ENCODE measurements around the gene DUSP9. TPM values are rescaled to one million over a fixed set of nuclear protein-coding genes. Genes with fewer than 3 reads are reported as not detected.

Gene DUSP9
- total and polyA plus RNA-seq, 2 experiments from 2014 or later, result 75.5 to 86.2 TPM

- no peaks in the 10 kb centered on the region for H3K9me2 ChIP-seq (replicated peaks; ENCODE audit: insufficient read depth)
- no peaks in the 10 kb centered on the region for H3K4me1 ChIP-seq (ENCODE audit: insufficient read depth)
- H3K36me3 ChIP-seq (replicated peaks; ENCODE audit: insufficient read depth, low read depth), result no peaks in the 10 kb centered on the region
- 83% methylated on average over 2 of the region's 2 CpGs for WGBS (ENCODE audit: low lambda C conversion rate, missing lambda C conversion rate)
- no peaks in the 10 kb centered on the region for H4K20me1 ChIP-seq (ENCODE audit: insufficient read depth, poor library complexity, severe bottlenecking)
- H3K27ac ChIP-seq, result no peak overlapping the region
- no peak overlapping the region for H3K4me3 ChIP-seq
- DNase-seq (ENCODE audit: low spot score), result no peak
- no peaks in the 10 kb centered on the region for H3K9me3 ChIP-seq (ENCODE audit: low read depth)
- no peak overlapping the region for H2AFZ ChIP-seq
- no peaks in the 10 kb centered on the region for H3K79me2 ChIP-seq
- H3K27me3 ChIP-seq, result no peaks in the 10 kb centered on the region
- no peak overlapping the region for H3K4me2 ChIP-seq
- no peak for TF ChIP-seq EZH2phosphoT487 (IDR thresholded peaks at IDR 0.05; ENCODE audit: low read depth, severe bottlenecking, unreplicated experiment)
- TF ChIP-seq CTCF (IDR thresholded peaks at IDR 0.05; ENCODE audit: poor library complexity), result no peak
- no peak for TF ChIP-seq EZH2 (IDR thresholded peaks at IDR 0.05; ENCODE audit: borderline replicate concordance)
Observed at GRCh38 chrX:153608376-153608775, 38.6 kb upstream of the DUSP9 start.

GRCh38 chrX:153608806-153609205 lies 38.2 kb upstream of the DUSP9 start:
- 55% methylated on average over 4 of the region's 4 CpGs for WGBS (ENCODE audit: low lambda C conversion rate, missing lambda C conversion rate)
- no peak for TF ChIP-seq EZH2phosphoT487 (IDR thresholded peaks at IDR 0.05; ENCODE audit: low read depth, severe bottlenecking, unreplicated experiment)
- TF ChIP-seq CTCF (IDR thresholded peaks at IDR 0.05; ENCODE audit: poor library complexity), result no peak
- TF ChIP-seq EZH2 (IDR thresholded peaks at IDR 0.05; ENCODE audit: borderline replicate concordance), result no peak

GRCh38 chrX:153609917-153610835 lies 36.8 kb upstream of the DUSP9 start:
- H3K36me3 ChIP-seq (replicated peaks; ENCODE audit: insufficient read depth, low read depth), result no peaks in the 10 kb centered on the region
- H4K20me1 ChIP-seq (ENCODE audit: insufficient read depth, poor library complexity, severe bottlenecking), result no peaks in the 10 kb centered on the region
- peak overlapping the region; percentile 76 for H2AFZ ChIP-seq
- no peaks in the 10 kb centered on the region for H3K79me2 ChIP-seq
- H3K4me2 ChIP-seq, result peak overlapping the region; percentile 90
- TF ChIP-seq CTCF (IDR thresholded peaks at IDR 0.05; ENCODE audit: poor library complexity), result peak; percentile 72
- TF ChIP-seq EZH2phosphoT487 (IDR thresholded peaks at IDR 0.05; ENCODE audit: low read depth, severe bottlenecking, unreplicated experiment), result no peak
- H3K9me3 ChIP-seq (ENCODE audit: low read depth), result no peaks in the 10 kb centered on the region
- H3K27me3 ChIP-seq, result no peaks in the 10 kb centered on the region
- H3K4me3 ChIP-seq, result peak overlapping the region; percentile 10
- peak; percentile 85 for DNase-seq (ENCODE audit: low spot score)
- H3K4me1 ChIP-seq (ENCODE audit: insufficient read depth), result no peaks in the 10 kb centered on the region
- WGBS (ENCODE audit: low lambda C conversion rate, missing lambda C conversion rate), result 42% methylated on average over 46 of the region's 63 CpGs
- H3K27ac ChIP-seq, result peak overlapping the region; percentile 57
- no peaks in the 10 kb centered on the region for H3K9me2 ChIP-seq (replicated peaks; ENCODE audit: insufficient read depth)

More at GRCh38 chrX:153608806-153609205, 38.2 kb upstream of the DUSP9 start:
- Histone ChIP-seq H3K4me2 (no peak overlapping the region), H3K4me1 (ENCODE audit: insufficient read depth) (no peaks in the 10 kb centered on the region), H3K79me2 (no peaks in the 10 kb centered on the region), H3K27me3 (no peaks in the 10 kb centered on the region), H3K27ac (no peak overlapping the region), H3K36me3 (replicated peaks; ENCODE audit: insufficient read depth, low read depth) (no peaks in the 10 kb centered on the region), H3K9me3 (ENCODE audit: low read depth) (no peaks in the 10 kb centered on the region), H3K4me3 (no peak overlapping the region), H3K9me2 (replicated peaks; ENCODE audit: insufficient read depth) (no peaks in the 10 kb centered on the region), H2AFZ (no peak overlapping the region), H4K20me1 (ENCODE audit: insufficient read depth, poor library complexity, severe bottlenecking) (no peaks in the 10 kb centered on the region)
- DNase-seq (ENCODE audit: low spot score), result no peak
